Liver (tissue), 3 donors: ENCODE data around the gene CWC22.

Experiments
- GABPA ChIP-seq, 2 donors: IDR thresholded peaks in 1 of 2; conservative IDR thresholded peaks in 1 of 2; 2 replicates each; pipeline ENCODE4 v1.6.1; 2016; ENCODE audit warnings: antibody characterized with exemption in 2 of 2, mild to moderate bottlenecking in 1 of 2, moderate library complexity in 1 of 2
- RAD21 ChIP-seq, 2 donors: IDR thresholded peaks; 2 replicates each; pipeline ENCODE4 v1.6.1; 2016; ENCODE audit warnings: antibody characterized with exemption in 2 of 2, mild to moderate bottlenecking in 2 of 2
- SP1 ChIP-seq: IDR thresholded peaks from 2 replicates; pipeline ENCODE4 v1.6.1; 2018; ENCODE audit warnings: antibody characterized with exemption, mild to moderate bottlenecking
- TF ChIP-seq, protein P1 (sequence below): fragments of 150-350 bp; IDR thresholded peaks from 2 replicates; pipeline ENCODE4 v1.5.1; 2017; ENCODE audit warnings: improper control_type of control experiment, low read depth, low read length; ENCODE audit not compliant: missing input control
- TF ChIP-seq, protein P2 (sequence below): IDR thresholded peaks from 2 replicates; pipeline ENCODE4 v1.6.1; 2016; ENCODE audit warnings: antibody characterized with exemption, mild to moderate bottlenecking
- TF ChIP-seq, protein P3 (sequence below): IDR thresholded peaks from 2 replicates; pipeline ENCODE4 v1.6.1; 2016; ENCODE audit warnings: antibody characterized with exemption
- donor health status: healthy.
- donor health status: healthy.

DNA sequence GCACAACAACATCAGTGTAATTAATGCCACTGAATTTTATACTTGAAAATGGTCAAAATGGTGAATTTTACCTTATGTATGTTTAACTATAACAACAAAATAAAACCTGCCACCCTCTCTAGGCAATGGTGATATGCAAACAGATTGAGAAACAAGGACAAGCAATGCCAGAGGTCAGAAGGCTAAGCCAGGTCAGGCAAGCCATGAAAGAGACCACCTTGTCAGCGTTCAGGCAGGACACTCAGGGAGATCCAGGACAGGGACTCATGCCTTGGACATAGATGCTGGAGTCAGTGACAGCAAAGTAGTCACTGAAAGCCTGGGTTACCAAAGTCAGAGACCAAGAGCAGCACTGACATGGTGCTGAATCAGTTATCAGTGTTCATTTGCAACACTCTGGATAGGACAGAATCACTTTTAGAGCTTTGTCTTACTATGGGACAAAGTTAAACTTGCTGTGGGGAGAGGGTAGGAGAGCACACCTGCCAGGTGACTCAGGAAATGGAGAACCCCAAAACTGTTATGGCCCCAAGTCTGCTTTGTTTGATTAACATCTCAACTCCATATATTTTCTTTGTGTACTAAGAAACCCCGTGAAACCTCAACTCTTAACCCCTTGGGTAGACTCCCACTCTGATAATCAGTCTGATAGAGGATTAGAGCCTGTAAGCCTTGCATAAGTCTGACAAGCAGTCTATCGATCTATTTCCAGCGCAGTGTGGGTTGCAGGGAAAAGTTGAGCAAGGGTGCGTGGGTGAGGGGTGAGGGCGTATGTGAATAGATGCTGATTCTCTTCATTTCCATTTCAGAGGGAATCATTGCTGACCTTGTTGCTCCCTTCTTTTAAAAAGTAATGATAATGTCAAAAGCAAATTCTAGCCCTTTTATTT is 97.0 kb downstream of the CWC22 start:
- TF ChIP-seq, protein P1, sequence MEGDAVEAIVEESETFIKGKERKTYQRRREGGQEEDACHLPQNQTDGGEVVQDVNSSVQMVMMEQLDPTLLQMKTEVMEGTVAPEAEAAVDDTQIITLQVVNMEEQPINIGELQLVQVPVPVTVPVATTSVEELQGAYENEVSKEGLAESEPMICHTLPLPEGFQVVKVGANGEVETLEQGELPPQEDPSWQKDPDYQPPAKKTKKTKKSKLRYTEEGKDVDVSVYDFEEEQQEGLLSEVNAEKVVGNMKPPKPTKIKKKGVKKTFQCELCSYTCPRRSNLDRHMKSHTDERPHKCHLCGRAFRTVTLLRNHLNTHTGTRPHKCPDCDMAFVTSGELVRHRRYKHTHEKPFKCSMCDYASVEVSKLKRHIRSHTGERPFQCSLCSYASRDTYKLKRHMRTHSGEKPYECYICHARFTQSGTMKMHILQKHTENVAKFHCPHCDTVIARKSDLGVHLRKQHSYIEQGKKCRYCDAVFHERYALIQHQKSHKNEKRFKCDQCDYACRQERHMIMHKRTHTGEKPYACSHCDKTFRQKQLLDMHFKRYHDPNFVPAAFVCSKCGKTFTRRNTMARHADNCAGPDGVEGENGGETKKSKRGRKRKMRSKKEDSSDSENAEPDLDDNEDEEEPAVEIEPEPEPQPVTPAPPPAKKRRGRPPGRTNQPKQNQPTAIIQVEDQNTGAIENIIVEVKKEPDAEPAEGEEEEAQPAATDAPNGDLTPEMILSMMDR, result no peak
- TF ChIP-seq, protein P2, sequence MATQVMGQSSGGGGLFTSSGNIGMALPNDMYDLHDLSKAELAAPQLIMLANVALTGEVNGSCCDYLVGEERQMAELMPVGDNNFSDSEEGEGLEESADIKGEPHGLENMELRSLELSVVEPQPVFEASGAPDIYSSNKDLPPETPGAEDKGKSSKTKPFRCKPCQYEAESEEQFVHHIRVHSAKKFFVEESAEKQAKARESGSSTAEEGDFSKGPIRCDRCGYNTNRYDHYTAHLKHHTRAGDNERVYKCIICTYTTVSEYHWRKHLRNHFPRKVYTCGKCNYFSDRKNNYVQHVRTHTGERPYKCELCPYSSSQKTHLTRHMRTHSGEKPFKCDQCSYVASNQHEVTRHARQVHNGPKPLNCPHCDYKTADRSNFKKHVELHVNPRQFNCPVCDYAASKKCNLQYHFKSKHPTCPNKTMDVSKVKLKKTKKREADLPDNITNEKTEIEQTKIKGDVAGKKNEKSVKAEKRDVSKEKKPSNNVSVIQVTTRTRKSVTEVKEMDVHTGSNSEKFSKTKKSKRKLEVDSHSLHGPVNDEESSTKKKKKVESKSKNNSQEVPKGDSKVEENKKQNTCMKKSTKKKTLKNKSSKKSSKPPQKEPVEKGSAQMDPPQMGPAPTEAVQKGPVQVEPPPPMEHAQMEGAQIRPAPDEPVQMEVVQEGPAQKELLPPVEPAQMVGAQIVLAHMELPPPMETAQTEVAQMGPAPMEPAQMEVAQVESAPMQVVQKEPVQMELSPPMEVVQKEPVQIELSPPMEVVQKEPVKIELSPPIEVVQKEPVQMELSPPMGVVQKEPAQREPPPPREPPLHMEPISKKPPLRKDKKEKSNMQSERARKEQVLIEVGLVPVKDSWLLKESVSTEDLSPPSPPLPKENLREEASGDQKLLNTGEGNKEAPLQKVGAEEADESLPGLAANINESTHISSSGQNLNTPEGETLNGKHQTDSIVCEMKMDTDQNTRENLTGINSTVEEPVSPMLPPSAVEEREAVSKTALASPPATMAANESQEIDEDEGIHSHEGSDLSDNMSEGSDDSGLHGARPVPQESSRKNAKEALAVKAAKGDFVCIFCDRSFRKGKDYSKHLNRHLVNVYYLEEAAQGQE, result peak; percentile 47
- TF ChIP-seq, protein P3, sequence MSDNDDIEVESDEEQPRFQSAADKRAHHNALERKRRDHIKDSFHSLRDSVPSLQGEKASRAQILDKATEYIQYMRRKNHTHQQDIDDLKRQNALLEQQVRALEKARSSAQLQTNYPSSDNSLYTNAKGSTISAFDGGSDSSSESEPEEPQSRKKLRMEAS, result peak; percentile 50
- TF ChIP-seq GABPA (IDR thresholded peaks at IDR 0.05 in 1 of 2, conservative IDR thresholded peaks at IDR 0.05 in 1 of 2) (peak in 1 of 2 donors; percentile 21), SP1 (peak; percentile 40), RAD21 (IDR thresholded peaks at IDR 0.05) (peak; percentile 25 to 44)
